ENCODE results near the gene FLT1. TPM values are rescaled to one million over a fixed set of nuclear protein-coding genes. Genes with fewer than 3 reads are reported as not detected.

The FLT1 gene
- total RNA-seq, 1 donor from 2014 or later: 72.4 TPM

DNA sequence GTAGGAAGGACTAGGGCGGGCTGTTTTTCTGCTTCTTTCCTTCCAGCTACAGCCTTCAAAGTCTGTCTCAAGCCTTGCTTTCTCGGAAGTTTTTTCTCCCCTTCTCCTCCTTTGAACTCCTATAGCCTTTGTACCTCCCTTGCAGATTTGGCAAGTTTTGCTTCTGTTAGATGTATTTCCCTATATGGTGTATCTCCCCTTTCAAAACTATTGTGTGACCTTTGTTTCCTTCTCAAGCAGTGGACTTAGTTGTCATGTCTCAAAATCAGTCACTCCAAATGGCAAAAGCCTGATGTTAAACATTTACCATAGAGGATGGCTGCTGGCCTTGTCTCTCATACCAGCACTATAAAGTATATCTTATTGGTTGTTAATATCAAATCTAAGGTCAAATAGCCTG is 152.7 kb downstream of the FLT1 start:
- no peak overlapping the region for H3K4me3 ChIP-seq
- TF ChIP-seq, protein P1, sequence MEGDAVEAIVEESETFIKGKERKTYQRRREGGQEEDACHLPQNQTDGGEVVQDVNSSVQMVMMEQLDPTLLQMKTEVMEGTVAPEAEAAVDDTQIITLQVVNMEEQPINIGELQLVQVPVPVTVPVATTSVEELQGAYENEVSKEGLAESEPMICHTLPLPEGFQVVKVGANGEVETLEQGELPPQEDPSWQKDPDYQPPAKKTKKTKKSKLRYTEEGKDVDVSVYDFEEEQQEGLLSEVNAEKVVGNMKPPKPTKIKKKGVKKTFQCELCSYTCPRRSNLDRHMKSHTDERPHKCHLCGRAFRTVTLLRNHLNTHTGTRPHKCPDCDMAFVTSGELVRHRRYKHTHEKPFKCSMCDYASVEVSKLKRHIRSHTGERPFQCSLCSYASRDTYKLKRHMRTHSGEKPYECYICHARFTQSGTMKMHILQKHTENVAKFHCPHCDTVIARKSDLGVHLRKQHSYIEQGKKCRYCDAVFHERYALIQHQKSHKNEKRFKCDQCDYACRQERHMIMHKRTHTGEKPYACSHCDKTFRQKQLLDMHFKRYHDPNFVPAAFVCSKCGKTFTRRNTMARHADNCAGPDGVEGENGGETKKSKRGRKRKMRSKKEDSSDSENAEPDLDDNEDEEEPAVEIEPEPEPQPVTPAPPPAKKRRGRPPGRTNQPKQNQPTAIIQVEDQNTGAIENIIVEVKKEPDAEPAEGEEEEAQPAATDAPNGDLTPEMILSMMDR (IDR thresholded peaks at IDR 0.05): no peak

DNA sequence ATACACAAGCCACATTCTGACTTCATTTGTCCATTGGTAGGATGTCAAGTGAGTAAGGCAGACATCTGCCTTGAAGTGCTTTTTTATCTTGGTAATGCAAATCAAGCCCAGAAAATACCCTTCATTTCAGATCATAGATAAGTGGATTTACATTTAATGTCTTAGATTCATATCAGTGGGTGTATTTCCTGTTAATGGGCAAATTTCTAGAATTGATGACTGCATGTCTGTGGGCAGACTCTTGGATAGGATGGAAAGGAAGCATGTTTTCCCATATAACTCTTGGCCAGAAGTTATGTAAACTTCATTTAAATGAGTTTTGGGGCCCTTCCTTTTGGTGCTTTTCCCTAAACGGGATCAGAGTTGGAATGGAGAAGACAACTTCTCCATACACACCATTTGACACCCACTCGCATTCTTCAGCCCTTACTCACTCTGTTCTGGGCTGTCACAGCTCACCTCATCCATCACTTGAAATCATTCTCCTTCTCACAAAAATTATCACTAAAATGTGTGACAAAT is 154.6 kb downstream of the FLT1 start:
- peaks cover 8% of the 10 kb centered on the region for H3K4me1 ChIP-seq
- TF ChIP-seq, protein P1 (IDR thresholded peaks at IDR 0.05): no peak
- no peaks in the 10 kb centered on the region for H3K36me3 ChIP-seq
- intact Hi-C loops (cut with DNase I): no loop called here
- ATAC-seq (no peak), DNase-seq (no peak)
- H3K4me3 ChIP-seq: no peak overlapping the region
- no peak overlapping the region for H3K27ac ChIP-seq
- no peaks in the 10 kb centered on the region for H3K27me3 ChIP-seq
- no peaks in the 10 kb centered on the region for H3K9me3 ChIP-seq

More for the DNA sequence above, 152.7 kb downstream of the FLT1 start:
- intact Hi-C loops (cut with DNase I): no loop called here
- Histone ChIP-seq H3K4me1 (peaks cover 8% of the 10 kb centered on the region), H3K27me3 (no peaks in the 10 kb centered on the region), H3K9me3 (no peaks in the 10 kb centered on the region), H3K36me3 (no peaks in the 10 kb centered on the region), H3K27ac (no peak overlapping the region)
- ATAC-seq (no peak), DNase-seq (no peak)

DNA sequence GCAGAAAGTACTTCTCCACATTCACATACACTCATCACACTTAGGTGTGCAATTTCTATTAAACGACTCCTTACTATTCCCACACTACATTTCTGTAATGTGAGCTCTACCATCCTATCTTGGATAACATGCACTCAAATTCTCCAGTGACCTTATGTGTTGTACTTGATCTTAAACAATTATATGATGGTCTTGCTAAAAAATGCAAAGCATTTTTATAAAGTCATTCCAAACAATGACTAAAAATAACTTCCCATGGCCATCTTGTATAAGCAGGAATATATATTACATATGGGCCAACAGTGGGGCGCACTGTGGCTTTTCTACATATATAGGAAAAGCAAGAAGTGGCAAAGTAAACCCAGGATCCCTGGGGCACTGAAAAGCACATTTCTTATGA is 155.5 kb downstream of the FLT1 start:
- intact Hi-C loops (cut with DNase I): no loop called here
- DNase-seq (no peak), ATAC-seq (no peak)
- TF ChIP-seq, protein P1 (IDR thresholded peaks at IDR 0.05): no peak
- Histone ChIP-seq H3K9me3 (no peaks in the 10 kb centered on the region), H3K4me1 (peaks cover 8% of the 10 kb centered on the region), H3K36me3 (no peaks in the 10 kb centered on the region), H3K4me3 (no peak overlapping the region), H3K27me3 (no peaks in the 10 kb centered on the region), H3K27ac (no peak overlapping the region)

DNA sequence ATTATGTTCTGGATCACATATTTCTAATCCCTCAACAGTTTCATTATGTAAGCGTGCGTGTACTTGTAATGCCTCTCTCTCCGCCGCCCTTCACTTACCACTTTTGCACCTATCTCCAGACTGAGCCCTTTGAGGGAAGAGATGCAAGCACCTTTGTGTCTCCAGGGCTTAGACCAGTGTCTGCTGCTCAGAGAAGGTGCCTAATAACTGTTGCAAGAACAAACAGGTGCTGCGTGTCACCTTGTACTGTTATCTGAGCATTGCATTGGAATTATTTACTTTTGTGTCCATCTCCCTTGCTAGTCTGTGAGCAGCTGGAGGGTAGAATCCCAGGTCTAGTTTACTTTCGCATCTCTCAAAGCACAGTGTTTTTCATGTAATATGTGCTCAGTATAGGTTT is 156.2 kb downstream of the FLT1 start:
- Histone ChIP-seq H3K27ac (no peak overlapping the region), H3K36me3 (no peaks in the 10 kb centered on the region), H3K4me3 (no peak overlapping the region), H3K4me1 (peaks cover 8% of the 10 kb centered on the region), H3K9me3 (no peaks in the 10 kb centered on the region), H3K27me3 (no peaks in the 10 kb centered on the region)
- intact Hi-C loops (cut with DNase I): no loop called here
- TF ChIP-seq, protein P1 (IDR thresholded peaks at IDR 0.05): no peak
- ATAC-seq (no peak), DNase-seq (no peak)

DNA sequence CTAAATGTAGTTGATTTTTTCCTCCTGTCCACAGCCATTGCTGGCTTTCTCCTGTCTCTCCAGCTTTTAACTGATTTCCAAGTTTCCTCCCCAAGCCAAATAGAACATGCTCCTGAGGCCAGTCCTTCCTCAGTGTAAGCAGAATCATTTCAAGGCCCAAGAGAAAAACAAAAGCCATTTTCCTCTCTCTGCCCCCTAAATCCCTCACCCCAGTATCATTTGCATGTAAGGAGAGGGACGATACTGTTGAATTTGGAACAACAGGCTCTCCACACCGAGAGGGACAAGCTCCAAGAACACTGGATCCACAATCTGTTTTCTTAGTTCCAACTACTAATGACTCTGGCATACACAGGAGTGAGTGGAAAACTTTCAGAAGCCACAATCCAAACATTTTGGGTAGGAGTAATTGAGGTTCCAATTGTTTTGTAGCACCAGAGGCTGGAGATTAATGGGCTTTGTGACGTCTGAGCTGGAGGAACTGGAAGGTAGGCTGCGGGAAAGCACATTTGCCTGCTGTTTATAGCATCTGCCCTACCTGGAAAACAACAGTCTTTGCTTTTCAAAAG is 156.8 kb downstream of the FLT1 start:
- TF ChIP-seq, protein P1 (IDR thresholded peaks at IDR 0.05): no peak
- intact Hi-C loops (cut with DNase I): no loop called here
- Histone ChIP-seq H3K27ac (no peak overlapping the region), H3K4me1 (peaks cover 8% of the 10 kb centered on the region), H3K36me3 (no peaks in the 10 kb centered on the region), H3K27me3 (no peaks in the 10 kb centered on the region), H3K4me3 (no peak overlapping the region), H3K9me3 (no peaks in the 10 kb centered on the region)
- ATAC-seq: no peak
- no peak for DNase-seq
